ENCODE data around the gene CTNNBIP1.
"Not testable (repeated sequence)": the region's sequence is repeated elsewhere in the genome, so short reads cannot be mapped to it uniquely, and the experiment has no call there.

The CTNNBIP1 gene

DNA sequence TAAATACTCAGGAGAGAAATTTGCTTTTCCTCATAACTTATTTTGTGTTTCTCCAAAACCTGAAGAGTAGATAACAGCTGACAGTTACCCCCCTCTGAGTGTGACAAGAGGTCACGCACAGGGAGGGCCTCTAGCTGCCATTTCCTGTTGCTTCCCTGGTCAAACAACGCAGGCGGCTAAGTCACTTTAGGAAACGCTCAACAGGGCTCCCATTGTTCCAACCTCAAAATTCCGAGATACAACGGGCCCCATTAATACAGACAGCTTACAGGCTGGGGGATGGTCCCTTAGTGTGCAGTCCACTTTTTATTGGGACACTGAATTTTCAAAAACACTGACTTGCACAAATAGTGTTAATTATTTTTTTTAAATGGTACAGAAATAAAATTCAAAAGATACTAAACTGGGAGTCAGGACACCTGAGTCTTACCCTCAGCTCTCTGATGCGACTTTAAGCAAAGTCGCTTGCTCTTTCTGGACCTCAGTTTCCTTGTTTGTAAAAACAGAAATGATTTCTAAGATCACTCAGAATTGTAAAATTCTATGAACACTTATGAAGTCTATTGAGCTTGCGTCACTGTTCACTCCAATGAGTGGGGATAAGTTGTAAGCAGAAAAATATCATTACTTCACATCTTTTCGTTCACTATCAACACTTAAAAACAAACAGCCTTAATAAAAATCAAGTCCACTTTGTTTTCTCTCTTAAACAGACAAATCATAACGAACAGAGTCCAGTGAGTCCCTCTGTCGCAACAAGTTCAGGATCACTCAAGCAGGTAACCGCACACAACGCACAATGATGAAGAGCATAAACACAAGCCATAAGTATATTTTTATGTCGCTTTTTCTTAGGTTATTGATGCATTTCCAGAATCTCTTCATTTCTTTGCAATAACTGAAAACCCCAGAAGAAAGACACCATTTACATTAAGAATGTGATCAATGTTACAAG lies 19.6 kb upstream of the CTNNBIP1 start:
- no peak overlapping the region for H3K27ac ChIP-seq

DNA sequence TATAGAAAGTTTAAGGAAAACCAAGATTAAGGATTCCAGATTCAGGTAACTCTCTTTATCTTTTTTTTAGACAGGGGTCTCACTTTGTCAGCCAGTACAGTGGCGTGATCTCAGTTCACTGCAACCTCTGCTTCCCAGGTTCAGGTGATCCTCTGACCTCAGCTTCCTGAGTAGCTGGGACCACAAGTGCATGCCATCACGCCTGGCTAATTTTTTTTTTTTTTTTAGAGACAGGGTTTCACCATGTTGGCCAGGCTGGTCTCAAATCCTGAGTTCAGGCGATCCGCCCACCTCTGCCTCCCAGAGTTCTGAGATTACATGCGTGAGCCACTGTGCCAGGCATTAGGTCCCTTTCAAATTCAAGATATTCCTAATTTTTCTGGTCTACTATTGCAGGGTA lies 17.2 kb upstream of the CTNNBIP1 start:
- Histone ChIP-seq H3K4me3 (ENCODE audit: low read depth, low read length) (no peak overlapping the region), H3K36me3 (replicated peaks) (peaks cover 6% of the 10 kb centered on the region), H3K27me3 (replicated peaks) (no peaks in the 10 kb centered on the region), H3K27ac (no peak overlapping the region)
- no peak for DNase-seq
- TF ChIP-seq, protein P1, sequence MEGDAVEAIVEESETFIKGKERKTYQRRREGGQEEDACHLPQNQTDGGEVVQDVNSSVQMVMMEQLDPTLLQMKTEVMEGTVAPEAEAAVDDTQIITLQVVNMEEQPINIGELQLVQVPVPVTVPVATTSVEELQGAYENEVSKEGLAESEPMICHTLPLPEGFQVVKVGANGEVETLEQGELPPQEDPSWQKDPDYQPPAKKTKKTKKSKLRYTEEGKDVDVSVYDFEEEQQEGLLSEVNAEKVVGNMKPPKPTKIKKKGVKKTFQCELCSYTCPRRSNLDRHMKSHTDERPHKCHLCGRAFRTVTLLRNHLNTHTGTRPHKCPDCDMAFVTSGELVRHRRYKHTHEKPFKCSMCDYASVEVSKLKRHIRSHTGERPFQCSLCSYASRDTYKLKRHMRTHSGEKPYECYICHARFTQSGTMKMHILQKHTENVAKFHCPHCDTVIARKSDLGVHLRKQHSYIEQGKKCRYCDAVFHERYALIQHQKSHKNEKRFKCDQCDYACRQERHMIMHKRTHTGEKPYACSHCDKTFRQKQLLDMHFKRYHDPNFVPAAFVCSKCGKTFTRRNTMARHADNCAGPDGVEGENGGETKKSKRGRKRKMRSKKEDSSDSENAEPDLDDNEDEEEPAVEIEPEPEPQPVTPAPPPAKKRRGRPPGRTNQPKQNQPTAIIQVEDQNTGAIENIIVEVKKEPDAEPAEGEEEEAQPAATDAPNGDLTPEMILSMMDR (IDR thresholded peaks at IDR 0.05; ENCODE audit: low read depth, low read length, missing control alignments), result no peak
- in situ Hi-C loops (cut with HindIII; ENCODE audit: low pct_ligation_motif_present, low sequenced_read_pairs), result no loop called here

More for the DNA sequence above, 19.6 kb upstream of the CTNNBIP1 start:
- Histone ChIP-seq H3K36me3 (replicated peaks) (peaks cover 9% of the 10 kb centered on the region), H3K4me3 (ENCODE audit: low read depth, low read length) (no peak overlapping the region), H3K27me3 (replicated peaks) (no peaks in the 10 kb centered on the region)
- TF ChIP-seq, protein P1 (IDR thresholded peaks at IDR 0.05; ENCODE audit: low read depth, low read length, missing control alignments), result no peak
- in situ Hi-C loops (cut with HindIII; ENCODE audit: low pct_ligation_motif_present, low sequenced_read_pairs), result no loop called here
- DNase-seq, result no peak

DNA sequence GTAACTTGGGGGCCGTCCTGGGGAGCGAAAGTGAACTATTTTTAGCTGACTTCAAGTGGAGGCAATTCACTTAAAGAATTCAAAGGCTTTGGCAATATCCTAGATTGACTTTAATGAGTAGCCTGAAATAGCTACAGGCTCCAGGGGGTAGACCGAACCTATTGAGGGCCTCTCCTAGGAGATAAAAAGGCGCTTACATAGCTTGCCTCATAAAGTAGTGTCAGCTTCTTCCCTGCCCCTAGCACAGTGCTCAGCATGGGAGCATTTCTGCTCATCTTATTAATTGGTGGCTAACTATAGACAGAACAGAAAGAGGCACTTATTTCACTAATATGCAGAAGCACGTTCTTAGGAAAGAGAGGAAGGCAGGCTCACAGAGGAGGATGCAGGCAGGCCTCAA lies 12.3 kb upstream of the CTNNBIP1 start:
- Histone ChIP-seq H3K27ac (no peak overlapping the region), H3K36me3 (replicated peaks) (no peaks in the 10 kb centered on the region), H3K4me3 (ENCODE audit: low read depth, low read length) (no peak overlapping the region), H3K27me3 (replicated peaks) (no peaks in the 10 kb centered on the region)
- TF ChIP-seq, protein P1 (IDR thresholded peaks at IDR 0.05; ENCODE audit: low read depth, low read length, missing control alignments), result no peak
- in situ Hi-C loops (cut with HindIII; ENCODE audit: low pct_ligation_motif_present, low sequenced_read_pairs), result no loop called here
- DNase-seq, result no peak

DNA sequence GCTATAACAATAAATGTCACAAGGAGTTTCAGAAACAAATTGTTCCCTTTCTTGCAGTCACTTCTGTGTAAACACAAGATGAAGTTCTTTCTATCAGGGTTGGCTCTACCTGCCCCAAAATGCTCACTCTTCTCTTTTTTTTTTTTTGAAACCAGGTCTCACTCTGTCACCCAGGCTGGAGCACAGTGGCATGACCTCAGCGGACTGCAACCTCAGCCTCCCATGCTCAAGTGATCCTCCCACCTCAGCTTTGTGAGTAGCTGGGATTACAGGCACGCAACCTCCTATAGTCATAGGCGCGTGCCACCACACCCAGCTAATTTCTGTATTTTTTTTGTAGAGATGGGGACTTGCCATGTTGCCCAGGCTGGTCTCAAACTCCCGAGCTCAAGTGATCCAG lies 10.5 kb upstream of the CTNNBIP1 start:
- no peaks in the 10 kb centered on the region for H3K27me3 ChIP-seq (replicated peaks)
- in situ Hi-C loops (cut with HindIII; ENCODE audit: low pct_ligation_motif_present, low sequenced_read_pairs), result no loop called here
- no peaks in the 10 kb centered on the region for H3K36me3 ChIP-seq (replicated peaks)
- no peak for DNase-seq
- TF ChIP-seq, protein P1 (IDR thresholded peaks at IDR 0.05; ENCODE audit: low read depth, low read length, missing control alignments), result no peak
- H3K27ac ChIP-seq, result no peak overlapping the region
- H3K4me3 ChIP-seq (ENCODE audit: low read depth, low read length), result no peak overlapping the region

DNA sequence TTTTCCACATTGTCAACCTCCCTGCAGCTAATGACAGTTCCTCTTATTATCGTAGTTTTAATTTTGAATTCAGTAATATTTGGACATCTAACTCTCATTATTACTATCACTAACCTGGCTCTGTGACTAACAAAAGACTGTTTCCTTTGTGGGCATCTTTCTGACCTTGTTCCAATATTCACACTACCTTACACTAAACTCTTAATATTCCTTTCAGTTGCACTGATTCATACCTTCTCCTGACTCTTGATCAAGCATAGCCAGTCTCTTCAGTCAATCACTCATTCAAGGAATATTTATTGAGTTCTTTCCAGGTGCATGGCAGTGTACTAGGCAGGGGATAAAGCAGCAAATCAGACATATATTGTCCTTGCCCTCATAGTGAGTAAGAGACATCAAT lies 7.8 kb upstream of the CTNNBIP1 start:
- TF ChIP-seq, protein P1 (IDR thresholded peaks at IDR 0.05; ENCODE audit: low read depth, low read length, missing control alignments), result no peak
- DNase-seq, result no peak
- no peaks in the 10 kb centered on the region for H3K36me3 ChIP-seq (replicated peaks)
- no peak overlapping the region for H3K27ac ChIP-seq
- no peaks in the 10 kb centered on the region for H3K27me3 ChIP-seq (replicated peaks)
- H3K4me3 ChIP-seq (ENCODE audit: low read depth, low read length), result no peak overlapping the region
- in situ Hi-C loops (cut with HindIII; ENCODE audit: low pct_ligation_motif_present, low sequenced_read_pairs), result no loop called here

DNA sequence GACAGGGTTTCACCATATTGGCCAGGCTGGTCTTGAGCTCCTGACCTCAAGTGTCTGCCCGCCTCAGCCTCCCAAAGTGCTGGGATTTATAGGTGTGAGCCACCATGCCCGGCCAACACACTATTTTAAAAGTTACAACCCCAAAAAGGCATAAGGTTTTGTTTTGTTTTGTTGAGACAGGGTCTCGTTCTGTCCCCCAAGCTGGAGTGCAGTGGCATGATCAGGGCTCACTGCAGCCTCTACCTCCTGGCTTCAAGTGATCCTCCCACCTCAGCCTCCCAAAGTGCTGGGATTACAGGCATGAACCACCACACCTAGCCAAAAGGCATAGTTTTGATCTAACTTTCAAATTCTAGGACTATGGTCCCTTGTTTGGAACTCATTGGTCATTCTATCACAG lies 7.4 kb upstream of the CTNNBIP1 start:
- H3K27me3 ChIP-seq (replicated peaks); H3K4me3 ChIP-seq (ENCODE audit: low read depth, low read length); H3K27ac ChIP-seq; DNase-seq; in situ Hi-C loops (cut with HindIII; ENCODE audit: low pct_ligation_motif_present, low sequenced_read_pairs); H3K36me3 ChIP-seq (replicated peaks): not testable (repeated sequence)

All from brain microvascular endothelial cell (primary cell).